ENCODE measurements around the gene RASAL3. TPM values are rescaled to one million over a fixed set of nuclear protein-coding genes. Genes with fewer than 3 reads are reported as not detected.
"Not testable (repeated sequence)": the region's sequence is repeated elsewhere in the genome, so short reads cannot be mapped to it uniquely, and the experiment has no call there.

Gene RASAL3
- total and polyA plus RNA-seq, 12 donors, result 1.1 to 20.5 (median 5.4) TPM

GRCh38 chr19:15475611-15476010 lies 11.3 kb upstream of the RASAL3 start:
- Histone ChIP-seq H3K27ac (no peak overlapping the region), H3K27me3 (peaks cover 4% of the 10 kb centered on the region), H3K36me3 (replicated peaks in 1 of 2) (no peaks in the 10 kb centered on the region), H3K4me3 (no peak overlapping the region), H3K4me1 (replicated peaks in 1 of 2) (no peaks in the 10 kb centered on the region), H3K9me3 (replicated peaks in 1 of 3) (no peaks in the 10 kb centered on the region)
- DNase-seq, result no peak
- intact Hi-C loops (cut with DNase I), result loop anchor here in 1 of 2 donors (10.0 kb wide), 1 partner anchor 69 kb away; no protein-coding TSS in a partner anchor
- TF ChIP-seq CTCF (IDR thresholded peaks at IDR 0.05), result no peak
- no peak for TF ChIP-seq POLR2A (IDR thresholded peaks at IDR 0.05)
- 88 to 96% (median 92%) methylated on average over 3 to 10 of the region's 10 CpGs for WGBS, 4 donors

- no peaks in the 10 kb centered on the region for H3K36me3 ChIP-seq (replicated peaks in 1 of 2)
- H3K4me3 ChIP-seq, result no peak overlapping the region
- no peak for TF ChIP-seq POLR2A (IDR thresholded peaks at IDR 0.05)
- no peak for TF ChIP-seq CTCF (IDR thresholded peaks at IDR 0.05)
- DNase-seq, result no peak
- H3K9me3 ChIP-seq (replicated peaks in 1 of 3), result no peaks in the 10 kb centered on the region
- intact Hi-C loops (cut with DNase I), result loop anchor here in 1 of 2 donors (10.0 kb wide), 1 partner anchor 70 kb away; no protein-coding TSS in a partner anchor
- no peaks in the 10 kb centered on the region for H3K4me1 ChIP-seq (replicated peaks in 1 of 2)
- H3K27ac ChIP-seq, result no peak overlapping the region
- H3K27me3 ChIP-seq, result peaks cover 4% of the 10 kb centered on the region
- WGBS, 4 donors, result 71 to 77% (median 76%) methylated on average over 4 of the region's 4 CpGs
Measured at GRCh38 chr19:15475169-15475568, 10.8 kb upstream of the RASAL3 start.

- intact Hi-C loops (cut with DNase I), result loop anchor here in 1 of 2 donors (10.0 kb wide), 1 partner anchor 71 kb away; no protein-coding TSS in a partner anchor
- H3K4me1 ChIP-seq (replicated peaks in 1 of 2); H3K27ac ChIP-seq; H3K4me3 ChIP-seq; DNase-seq; H3K9me3 ChIP-seq (replicated peaks in 1 of 3); H3K36me3 ChIP-seq (replicated peaks in 1 of 2): not testable (repeated sequence)
- 64 to 83% (median 75%) methylated on average over 4 of the region's 4 CpGs for whole genome bisulfite sequencing, 4 donors
- H3K27me3 ChIP-seq, result peaks cover 16% of the 10 kb centered on the region
Measured at GRCh38 chr19:15473821-15474220, 9.5 kb upstream of the RASAL3 start.

- WGBS, 4 donors, result 41 to 57% (median 51%) methylated on average over 18 to 31 of the region's 31 CpGs
- Histone ChIP-seq H3K4me3 (no peak overlapping the region), H3K27me3 (peaks cover 24% of the 10 kb centered on the region), H3K36me3 (replicated peaks in 1 of 2) (no peaks in the 10 kb centered on the region), H3K27ac (no peak overlapping the region), H3K9me3 (replicated peaks in 1 of 3) (no peaks in the 10 kb centered on the region), H3K4me1 (replicated peaks in 1 of 2) (peaks cover 0 to 11% of the 10 kb centered on the region in 2 donors)
- no peak for DNase-seq
- intact Hi-C loops (cut with DNase I), result loop anchor here in 1 of 2 donors (10.0 kb wide), 1 partner anchor 73 kb away; no protein-coding TSS in a partner anchor
- TF ChIP-seq POLR2A (IDR thresholded peaks at IDR 0.05), result no peak
- no peak for TF ChIP-seq CTCF (IDR thresholded peaks at IDR 0.05)
Measured at GRCh38 chr19:15471639-15472101, 7.3 kb upstream of the RASAL3 start.
